HepG2 (cell line): ENCODE data around the gene SKIDA1. TPM values are rescaled to one million over a fixed set of nuclear protein-coding genes. Genes with fewer than 3 reads are reported as not detected.

Experiments used
- HNF1A ChIP-seq, 2 experiments: sonication (generic) in 1 of 2; formaldehyde crosslinking in 1 of 2; IDR thresholded peaks; 2 replicates each; pipeline versions ENCODE4 v1.4.0 to v1.6.1; 2016 to 2020; ENCODE audit warnings: borderline replicate concordance in 1 of 2, low read depth in 1 of 2, mild to moderate bottlenecking in 1 of 2, missing genetic modification reagents in 1 of 2
- KDM6A ChIP-seq: IDR thresholded peaks from 2 replicates; pipeline ENCODE4 v1.6.1; 2016; ENCODE audit warnings: low read depth
- MAFF ChIP-seq: IDR thresholded peaks from 2 replicates; pipeline ENCODE4 v1.6.1; 2011; ENCODE audit warnings: low read depth, low read length, improper control_type of control experiment
- MXI1 ChIP-seq: IDR thresholded peaks from 3 replicates; pipeline ENCODE4 v1.6.1; 2012; ENCODE audit warnings: low read depth, low read length, inconsistent platforms, borderline replicate concordance
- PITX1 ChIP-seq: sonication (generic); formaldehyde crosslinking; IDR thresholded peaks from 2 replicates; pipeline ENCODE4 v1.5.1; 2020; ENCODE audit warnings: mild to moderate bottlenecking, missing genetic modification reagents
- SETDB1 ChIP-seq: sonication (generic); formaldehyde crosslinking; IDR thresholded peaks from 2 replicates; pipeline ENCODE4 v1.5.1; 2020; ENCODE audit warnings: missing genetic modification reagents, mild to moderate bottlenecking, borderline replicate concordance
- TOPORS ChIP-seq: sonication (generic); formaldehyde crosslinking; IDR thresholded peaks from 2 replicates; pipeline ENCODE4 v1.8.0; 2023; ENCODE audit warnings: mild to moderate bottlenecking, missing genetic modification reagents
- WIZ ChIP-seq: sonication (generic); formaldehyde crosslinking; IDR thresholded peaks from 2 replicates; pipeline ENCODE4 v1.5.1; 2020; ENCODE audit warnings: mild to moderate bottlenecking, missing genetic modification reagents
- XBP1 ChIP-seq: sonication (generic); formaldehyde crosslinking; IDR thresholded peaks from 2 replicates; pipeline ENCODE4 v1.5.0; 2020; ENCODE audit warnings: missing genetic modification reagents
- ZFP62 ChIP-seq: sonication (generic); formaldehyde crosslinking; IDR thresholded peaks from 2 replicates; pipeline ENCODE4 v1.4.0; 2020; ENCODE audit warnings: missing genetic modification reagents
- ZNF878 ChIP-seq: sonication (generic); formaldehyde crosslinking; IDR thresholded peaks from 2 replicates; pipeline ENCODE4 v1.8.1; 2023; ENCODE audit warnings: mild to moderate bottlenecking, missing genetic modification reagents, moderate library complexity
- ZSCAN12 ChIP-seq: sonication (generic); formaldehyde crosslinking; IDR thresholded peaks from 2 replicates; pipeline ENCODE4 v1.9.0; 2021; ENCODE audit warnings: mild to moderate bottlenecking, missing genetic modification reagents
- ZSCAN31 ChIP-seq: sonication (generic); formaldehyde crosslinking; IDR thresholded peaks from 2 replicates; pipeline ENCODE4 v1.5.0; 2020; ENCODE audit warnings: low read depth, mild to moderate bottlenecking, missing genetic modification reagents
- polyA plus RNA-seq, 8 experiments: library from polyadenylated mRNA; depleted of rRNA in 3 of 8; stranded (reverse) in 7 of 8; unstranded in 1 of 8; fragments of >200 nt; fragmentation: Illumina TruSeq in 4 of 8; extraction: Trizol in 4 of 8; gene quantifications; 2 replicates each; pipeline versions ENCODE4 v1.2.1 to v1.2.3, GENCODE V29; 2011 to 2016; ENCODE audit warnings: low read depth in 4 of 8, missing spikeins in 1 of 8, mixed read lengths in 1 of 8; ENCODE audit not compliant: insufficient read depth in 1 of 8
- total RNA-seq, 5 experiments: library from RNA; depleted of rRNA; stranded (reverse); fragments of >200 nt; fragmentation: Illumina TruSeq; extraction: Trizol; gene quantifications; 2 replicates each; pipeline ENCODE4 v1.2.3, GENCODE V29; 2016; ENCODE audit warnings: low read depth in 1 of 5
- TF ChIP-seq, protein P1 (sequence below): IDR thresholded peaks from 2 replicates; pipeline ENCODE4 v1.6.1; 2016; ENCODE audit warnings: missing genetic modification reagents, missing compliant biosample characterization
- TF ChIP-seq, protein P2 (sequence below): sonication (generic); formaldehyde crosslinking; IDR thresholded peaks from 2 replicates; pipeline ENCODE4 v1.9.0; 2021; ENCODE audit warnings: missing genetic modification reagents, borderline replicate concordance
- TF ChIP-seq, protein P3 (sequence below): IDR thresholded peaks from 2 replicates; pipeline ENCODE4 v1.6.1; 2016; ENCODE audit warnings: low read depth, missing genetic modification reagents, missing compliant biosample characterization

SKIDA1 gene
- total and polyA plus RNA-seq, 2 of the 13 experiments (the other 11 are each of a cell fraction or from before 2014, with no cell fraction given), result 0.73 to 1.5 TPM

GRCh38 chr10:21495752-21496342 is 29.6 kb downstream of the SKIDA1 start (continued):
- TF ChIP-seq HNF1A (IDR thresholded peaks at IDR 0.05; ENCODE audit: low read depth) (no peak), HNF1A (CRISPR knock-in tag; IDR thresholded peaks at IDR 0.05; ENCODE audit: borderline replicate concordance) (peak; percentile 77; the same call in 1 of the 2 replicates), ZFP62 (CRISPR knock-in tag) (no peak), TOPORS (CRISPR knock-in tag) (peak; percentile 73; the same call in 1 of the 2 replicates), XBP1 (CRISPR knock-in tag) (no peak), WIZ (no peak; the same call in 1 of the 2 replicates), SETDB1 (CRISPR knock-in tag) (no peak), PITX1 (CRISPR knock-in tag) (peak; percentile 44; the same call in 1 of the 2 replicates), MXI1 (peak; percentile 93; the same call in 2 of the 3 replicates), ZNF878 (peak; percentile 93; the same call in 1 of the 2 replicates), KDM6A (CRISPR knock-in tag) (peak; percentile 69), ZSCAN12 (CRISPR knock-in tag) (no peak), ZSCAN31 (CRISPR knock-in tag) (peak; percentile 98), MAFF (no peak)
- TF ChIP-seq, protein P1, sequence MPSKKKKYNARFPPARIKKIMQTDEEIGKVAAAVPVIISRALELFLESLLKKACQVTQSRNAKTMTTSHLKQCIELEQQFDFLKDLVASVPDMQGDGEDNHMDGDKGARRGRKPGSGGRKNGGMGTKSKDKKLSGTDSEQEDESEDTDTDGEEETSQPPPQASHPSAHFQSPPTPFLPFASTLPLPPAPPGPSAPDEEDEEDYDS (CRISPR knock-in tag), result peak; percentile 76
- TF ChIP-seq, protein P2, sequence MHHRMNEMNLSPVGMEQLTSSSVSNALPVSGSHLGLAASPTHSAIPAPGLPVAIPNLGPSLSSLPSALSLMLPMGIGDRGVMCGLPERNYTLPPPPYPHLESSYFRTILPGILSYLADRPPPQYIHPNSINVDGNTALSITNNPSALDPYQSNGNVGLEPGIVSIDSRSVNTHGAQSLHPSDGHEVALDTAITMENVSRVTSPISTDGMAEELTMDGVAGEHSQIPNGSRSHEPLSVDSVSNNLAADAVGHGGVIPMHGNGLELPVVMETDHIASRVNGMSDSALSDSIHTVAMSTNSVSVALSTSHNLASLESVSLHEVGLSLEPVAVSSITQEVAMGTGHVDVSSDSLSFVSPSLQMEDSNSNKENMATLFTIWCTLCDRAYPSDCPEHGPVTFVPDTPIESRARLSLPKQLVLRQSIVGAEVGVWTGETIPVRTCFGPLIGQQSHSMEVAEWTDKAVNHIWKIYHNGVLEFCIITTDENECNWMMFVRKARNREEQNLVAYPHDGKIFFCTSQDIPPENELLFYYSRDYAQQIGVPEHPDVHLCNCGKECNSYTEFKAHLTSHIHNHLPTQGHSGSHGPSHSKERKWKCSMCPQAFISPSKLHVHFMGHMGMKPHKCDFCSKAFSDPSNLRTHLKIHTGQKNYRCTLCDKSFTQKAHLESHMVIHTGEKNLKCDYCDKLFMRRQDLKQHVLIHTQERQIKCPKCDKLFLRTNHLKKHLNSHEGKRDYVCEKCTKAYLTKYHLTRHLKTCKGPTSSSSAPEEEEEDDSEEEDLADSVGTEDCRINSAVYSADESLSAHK, result no peak
- TF ChIP-seq, protein P3, sequence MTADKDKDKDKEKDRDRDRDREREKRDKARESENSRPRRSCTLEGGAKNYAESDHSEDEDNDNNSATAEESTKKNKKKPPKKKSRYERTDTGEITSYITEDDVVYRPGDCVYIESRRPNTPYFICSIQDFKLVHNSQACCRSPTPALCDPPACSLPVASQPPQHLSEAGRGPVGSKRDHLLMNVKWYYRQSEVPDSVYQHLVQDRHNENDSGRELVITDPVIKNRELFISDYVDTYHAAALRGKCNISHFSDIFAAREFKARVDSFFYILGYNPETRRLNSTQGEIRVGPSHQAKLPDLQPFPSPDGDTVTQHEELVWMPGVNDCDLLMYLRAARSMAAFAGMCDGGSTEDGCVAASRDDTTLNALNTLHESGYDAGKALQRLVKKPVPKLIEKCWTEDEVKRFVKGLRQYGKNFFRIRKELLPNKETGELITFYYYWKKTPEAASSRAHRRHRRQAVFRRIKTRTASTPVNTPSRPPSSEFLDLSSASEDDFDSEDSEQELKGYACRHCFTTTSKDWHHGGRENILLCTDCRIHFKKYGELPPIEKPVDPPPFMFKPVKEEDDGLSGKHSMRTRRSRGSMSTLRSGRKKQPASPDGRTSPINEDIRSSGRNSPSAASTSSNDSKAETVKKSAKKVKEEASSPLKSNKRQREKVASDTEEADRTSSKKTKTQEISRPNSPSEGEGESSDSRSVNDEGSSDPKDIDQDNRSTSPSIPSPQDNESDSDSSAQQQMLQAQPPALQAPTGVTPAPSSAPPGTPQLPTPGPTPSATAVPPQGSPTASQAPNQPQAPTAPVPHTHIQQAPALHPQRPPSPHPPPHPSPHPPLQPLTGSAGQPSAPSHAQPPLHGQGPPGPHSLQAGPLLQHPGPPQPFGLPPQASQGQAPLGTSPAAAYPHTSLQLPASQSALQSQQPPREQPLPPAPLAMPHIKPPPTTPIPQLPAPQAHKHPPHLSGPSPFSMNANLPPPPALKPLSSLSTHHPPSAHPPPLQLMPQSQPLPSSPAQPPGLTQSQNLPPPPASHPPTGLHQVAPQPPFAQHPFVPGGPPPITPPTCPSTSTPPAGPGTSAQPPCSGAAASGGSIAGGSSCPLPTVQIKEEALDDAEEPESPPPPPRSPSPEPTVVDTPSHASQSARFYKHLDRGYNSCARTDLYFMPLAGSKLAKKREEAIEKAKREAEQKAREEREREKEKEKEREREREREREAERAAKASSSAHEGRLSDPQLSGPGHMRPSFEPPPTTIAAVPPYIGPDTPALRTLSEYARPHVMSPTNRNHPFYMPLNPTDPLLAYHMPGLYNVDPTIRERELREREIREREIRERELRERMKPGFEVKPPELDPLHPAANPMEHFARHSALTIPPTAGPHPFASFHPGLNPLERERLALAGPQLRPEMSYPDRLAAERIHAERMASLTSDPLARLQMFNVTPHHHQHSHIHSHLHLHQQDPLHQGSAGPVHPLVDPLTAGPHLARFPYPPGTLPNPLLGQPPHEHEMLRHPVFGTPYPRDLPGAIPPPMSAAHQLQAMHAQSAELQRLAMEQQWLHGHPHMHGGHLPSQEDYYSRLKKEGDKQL, result peak; percentile 43; the same call in 1 of the 2 replicates
